Measurements from ENCODE around the gene HIVEP1. TPM values are rescaled to one million over a fixed set of nuclear protein-coding genes. Genes with fewer than 3 reads are reported as not detected.

HIVEP1 gene
- total and polyA plus RNA-seq, 2 of the 8 experiments (the other 6 are each of a cell fraction or from before 2014, with no cell fraction given): 22.6 to 23.1 TPM

GRCh38 chr6:12119085-12119588 lies 107.0 kb downstream of the HIVEP1 start:
- H4K5ac ChIP-seq (ENCODE audit: insufficient read length, low read depth, low read length): no peak overlapping the region
- H2BK120ac ChIP-seq (replicated peaks; ENCODE audit: low read depth, low read length): no peak overlapping the region
- no peak overlapping the region for H2AK5ac ChIP-seq (ENCODE audit: low read depth, low read length)
- H3K9ac ChIP-seq (replicated peaks in 1 of 4; ENCODE audit: extremely low read depth in 1 of 4, low read depth in 3 of 4, low read length in 3 of 4): no peak overlapping the region
- no peak overlapping the region for H2BK15ac ChIP-seq (ENCODE audit: low read length)
- no peaks in the 10 kb centered on the region; a peak in 1 of 7 replicates for H3K4me1 ChIP-seq (replicated peaks in 1 of 4; ENCODE audit: control insufficient read depth in 3 of 4, insufficient read depth in 4 of 4, low read length in 3 of 4)
- H3K4me2 ChIP-seq (ENCODE audit: insufficient read depth in 1 of 2, low read depth in 2 of 2, low read length in 2 of 2): peak overlapping the region in 1 of 2 experiments; percentile 11; a peak in 1 of 4 replicates
- H2BK12ac ChIP-seq (ENCODE audit: low read depth, low read length): no peak overlapping the region
- H3K9me3 ChIP-seq (ENCODE audit: insufficient read depth in 2 of 2, low read depth in 1 of 2, low read length in 1 of 2): no peaks in the 10 kb centered on the region
- 71% methylated on average over 2 of the region's 2 CpGs; no CpG with 5 or more reads in 1 of the 2 experiments for WGBS, 2 experiments (ENCODE audit: extremely low coverage in 1 of 2, insufficient coverage in 1 of 2, insufficient read length in 1 of 2, insufficient replicate concordance in 2 of 2, low coverage in 1 of 2, low lambda C conversion rate in 2 of 2, missing lambda C conversion rate in 1 of 2)
- H4K8ac ChIP-seq (ENCODE audit: extremely low read depth, insufficient read depth, low read length): no peak overlapping the region
- no peak overlapping the region for H3K56ac ChIP-seq (replicated peaks; ENCODE audit: insufficient read length, low read depth, low read length)
- no peak overlapping the region for H3K14ac ChIP-seq (ENCODE audit: insufficient read length)
- DNase-seq (ENCODE audit: low read depth in 1 of 2, low spot score in 2 of 2): no peak
- H2BK20ac ChIP-seq (ENCODE audit: low read length): no peak overlapping the region
- FAIRE-seq: no peak
- peaks cover 0 to 10% of the 10 kb centered on the region in 2 experiments; a peak in 2 of 4 replicates for H3K79me2 ChIP-seq (ENCODE audit: control insufficient read depth in 1 of 2, insufficient read depth in 2 of 2, low read length in 2 of 2)
- H3K27ac ChIP-seq (ENCODE audit: low read depth, low read length): peak overlapping the region; percentile 37
- peak; percentile 71 for TF ChIP-seq E2F6 (IDR thresholded peaks at IDR 0.05)
- peak; percentile 66; the same call in 1 of the 2 replicates for TF ChIP-seq MAX (IDR thresholded peaks at IDR 0.05)
- no peak for TF ChIP-seq CREB1 (IDR thresholded peaks at IDR 0.05)
- H3K36me3 ChIP-seq (ENCODE audit: control insufficient read depth in 2 of 4, insufficient read depth in 4 of 4, low read length in 3 of 4): peaks cover 12 to 37% (median 27%) of the 10 kb centered on the region in 4 experiments
- CTCF ChIA-PET (ENCODE audit: partially characterized antibody): no interaction called here
- no peak overlapping the region for H3K23ac ChIP-seq (ENCODE audit: insufficient read length)
- H3K79me1 ChIP-seq (ENCODE audit: low read depth, low read length): no peaks in the 10 kb centered on the region; the same call in 1 of the 2 replicates
- no peaks in the 10 kb centered on the region for H4K20me1 ChIP-seq (replicated peaks in 1 of 2; ENCODE audit: control insufficient read depth in 1 of 2, insufficient read depth in 2 of 2, low read length in 2 of 2)
- H3K18ac ChIP-seq (ENCODE audit: extremely low read depth, low read length): no peak overlapping the region
- H3K27me3 ChIP-seq (replicated peaks in 1 of 4; ENCODE audit: control insufficient read depth in 3 of 4, extremely low read depth in 1 of 4, insufficient read depth in 3 of 4, low read length in 3 of 4): no peaks in the 10 kb centered on the region
- POLR2A ChIA-PET (ENCODE audit: partially characterized antibody): no interaction called here
- H3K4ac ChIP-seq (replicated peaks; ENCODE audit: insufficient read length, low read depth, low read length): no peak overlapping the region
- no peak overlapping the region for H2BK5ac ChIP-seq (ENCODE audit: low read depth, low read length)
- H3K4me3 ChIP-seq (ENCODE audit: extremely low read depth in 1 of 4, insufficient read depth in 2 of 4, low read depth in 3 of 4, low read length in 4 of 4): no peak overlapping the region
- no peaks in the 10 kb centered on the region for H3K23me2 ChIP-seq (ENCODE audit: low read depth, low read length)
- no peak overlapping the region for H2AFZ ChIP-seq (ENCODE audit: low read length)
- no peak overlapping the region for H4K91ac ChIP-seq (replicated peaks; ENCODE audit: insufficient read length, low read length)
